Endothelial cell of umbilical vein (primary cell): Measurements from ENCODE around the gene OCIAD2. TPM values are rescaled to one million over a fixed set of nuclear protein-coding genes. Genes with fewer than 3 reads are reported as not detected.

Source experiments
- BruUV-seq: library from RNA; stranded (reverse); fragments of 400-500 nt; replicated peaks from 2 replicates; lab custom pipeline; 2021; lab: Mats Ljungman, UMichigan
- CTCF ChIA-PET: fragments of 300-600, 350-600 bp; sonication (Branson Sonifier 250); formaldehyde crosslinking; loops from one replicate; lab custom pipeline; 2021; ENCODE audit warnings: antibody characterized with exemption, inconsistent platforms; lab: Charles Lee
- POLR2A ChIA-PET: fragments of 300-600, 350-600 bp; sonication (Branson Sonifier 250); formaldehyde crosslinking; loops from one replicate; lab custom pipeline; 2021; ENCODE audit warnings: antibody characterized with exemption, inconsistent platforms; lab: Charles Lee
- DNase-seq: peaks from one replicate; pipeline ENCODE4 v3.0.0-alpha.2; 2011; ENCODE audit warnings: low read depth, low spot score
- FAIRE-seq: peaks from 2 replicates; lab custom pipeline; 2011; peaks lifted over from hg19 to GRCh38; lab: Jason Lieb, UNC
- H2AFZ ChIP-seq: 2 replicates; pipeline ENCODE4 v1.6.0; 2012; ENCODE audit warnings: low read depth, low read length, control low read depth, inconsistent platforms
- H3K27ac ChIP-seq: 2 replicates; pipeline ENCODE4 v1.5.1; 2011; ENCODE audit warnings: low read depth, mild to moderate bottlenecking, control low read depth, low read length, moderate library complexity; ENCODE audit not compliant: insufficient read depth
- H3K27me3 ChIP-seq, 2 experiments: 2 replicates each; pipeline versions ENCODE4 v1.6.0 to v1.6.1; 2011; ENCODE audit warnings: low read length in 2 of 2, mixed read lengths in 1 of 2; ENCODE audit not compliant: control insufficient read depth in 2 of 2, insufficient read depth in 2 of 2
- H3K36me3 ChIP-seq, 2 experiments: 2 replicates in 1 of 2; 3 replicates in 1 of 2; pipeline ENCODE4 v1.5.1; 2011; ENCODE audit warnings: low read length in 2 of 2, mild to moderate bottlenecking in 1 of 2, moderate library complexity in 1 of 2; ENCODE audit not compliant: control insufficient read depth in 2 of 2, insufficient read depth in 2 of 2; ENCODE audit errors: extremely low read depth in 1 of 2
- H3K4me1 ChIP-seq: 3 replicates; pipeline ENCODE4 v1.5.1; 2011; ENCODE audit warnings: mild to moderate bottlenecking, low read length; ENCODE audit not compliant: control insufficient read depth, insufficient read depth; ENCODE audit errors: extremely low read depth
- H3K4me2 ChIP-seq: 2 replicates; pipeline ENCODE4 v1.6.1; 2011; ENCODE audit warnings: low read length, control low read depth, mixed read lengths; ENCODE audit not compliant: insufficient read depth
- H3K4me3 ChIP-seq, 3 experiments: fragments of 200-600 bp in 1 of 3; sonication (generic), shearing (Covaris generic) in 1 of 3; replicated peaks in 1 of 3; 2 replicates each; pipeline ENCODE4 v1.5.1; 2011 to 2016; ENCODE audit warnings: control low read depth in 3 of 3, low read length in 3 of 3, mild to moderate bottlenecking in 2 of 3, inconsistent platforms in 1 of 3, low read depth in 1 of 3, moderate library complexity in 1 of 3; ENCODE audit not compliant: insufficient read depth in 1 of 3
- H3K79me2 ChIP-seq: 2 replicates; pipeline ENCODE4 v1.6.0; 2012; ENCODE audit warnings: low read length, inconsistent platforms; ENCODE audit not compliant: control insufficient read depth, insufficient read depth
- H3K9ac ChIP-seq: replicated peaks from 2 replicates; pipeline ENCODE3; 2011; ENCODE audit warnings: low read length, control low read depth; ENCODE audit not compliant: insufficient read depth; ENCODE audit errors: extremely low read depth
- H3K9me1 ChIP-seq: replicated peaks from 3 replicates; pipeline ENCODE4 v1.6.0; 2011; ENCODE audit warnings: mild to moderate bottlenecking, low read length; ENCODE audit not compliant: control insufficient read depth, insufficient read depth; ENCODE audit errors: extremely low read depth
- H3K9me3 ChIP-seq: replicated peaks from 2 replicates; pipeline ENCODE4 v1.5.1; 2012; ENCODE audit warnings: low read length, inconsistent platforms; ENCODE audit not compliant: control insufficient read depth, insufficient read depth
- H4K20me1 ChIP-seq: replicated peaks from 2 replicates; pipeline ENCODE3; 2011; ENCODE audit warnings: mild to moderate bottlenecking, low read length; ENCODE audit not compliant: control insufficient read depth, insufficient read depth; ENCODE audit errors: extremely low read depth
- CTCF ChIP-seq, 2 donors: IDR thresholded peaks; 1 replicate in 1 of 2; 2 replicates in 1 of 2; pipeline ENCODE4 v1.5.1; 2011; ENCODE audit warnings: low read length in 2 of 2, mild to moderate bottlenecking in 2 of 2, moderate library complexity in 2 of 2, control low read depth in 1 of 2, inconsistent platforms in 1 of 2, low read depth in 1 of 2; ENCODE audit not compliant: insufficient read depth in 1 of 2; ENCODE audit errors: extremely low read depth in 1 of 2
- EZH2 ChIP-seq: IDR thresholded peaks from 2 replicates; pipeline ENCODE4 v1.6.1; 2012; ENCODE audit warnings: borderline replicate concordance, low read depth, mild to moderate bottlenecking, moderate library complexity, low read length, inconsistent platforms; ENCODE audit not compliant: severe bottlenecking
- FOS ChIP-seq: IDR thresholded peaks from 2 replicates; pipeline ENCODE4 v1.6.1; 2011; ENCODE audit warnings: mild to moderate bottlenecking, low read length, moderate library complexity, borderline replicate concordance; ENCODE audit not compliant: insufficient read depth
- JUN ChIP-seq: IDR thresholded peaks from 2 replicates; pipeline ENCODE4 v1.6.1; 2011; ENCODE audit warnings: borderline replicate concordance, low read depth; ENCODE audit not compliant: insufficient read length, insufficient read depth
- MAX ChIP-seq: IDR thresholded peaks from 2 replicates; pipeline ENCODE4 v1.6.1; 2011; ENCODE audit not compliant: insufficient read depth, insufficient read length
- POLR2A ChIP-seq: IDR thresholded peaks from 2 replicates; pipeline ENCODE4 v1.6.1; 2012; ENCODE audit warnings: low read depth, mild to moderate bottlenecking, control low read depth, low read length
- POLR2AphosphoS5 ChIP-seq: IDR thresholded peaks from 2 replicates; pipeline ENCODE4 v1.6.1; 2012; ENCODE audit warnings: low read depth, mild to moderate bottlenecking, control low read depth, low read length, moderate library complexity; ENCODE audit not compliant: insufficient read depth
- dilution Hi-C: fragments of 300-500 bp; cut with MboI; formaldehyde crosslinking; loops from one replicate; pipeline ENCODE4 v1.15.0; 2019; ENCODE audit warnings: low sequenced_read_pairs; ENCODE audit not compliant: extremely low pct_ligation_motif_present
- intact Hi-C: fragments of 100-400 bp; cut with micrococcal nuclease; formaldehyde crosslinking; loops from one replicate; pipeline ENCODE4 v1.10.0; 2022
- polyA plus RNA-seq, 4 experiments: library from polyadenylated mRNA; depleted of rRNA in 3 of 4; stranded (reverse) in 3 of 4; unstranded in 1 of 4; fragments of >200 nt; gene quantifications; 2 replicates each; pipeline versions ENCODE4 v1.2.1 to v1.2.3, GENCODE V29; 2011 to 2012; ENCODE audit warnings: missing spikeins in 1 of 4
- total RNA-seq: library from RNA; stranded (reverse); gene quantifications from 2 replicates; pipeline ENCODE4 v1.2.3, GENCODE V29; 2021

The OCIAD2 gene
- total and polyA plus RNA-seq, 2 donors (not counting 3 experiments of a cell fraction or from before 2014, with no cell fraction given): 99.0 to 119 TPM

GRCh38 chr4:48844843-48845242, 61.7 kb downstream of the OCIAD2 start:
- Histone ChIP-seq H3K4me2 (no peak overlapping the region), H3K4me1 (no peaks in the 10 kb centered on the region), H2AFZ (no peak overlapping the region), H3K36me3 (peaks cover 4 to 10% of the 10 kb centered on the region in 2 experiments), H3K27ac (no peak overlapping the region), H3K27me3 (no peaks in the 10 kb centered on the region), H4K20me1 (no peaks in the 10 kb centered on the region), H3K9me3 (no peaks in the 10 kb centered on the region), H3K79me2 (peaks cover 16% of the 10 kb centered on the region), H3K9ac (no peak overlapping the region), H3K9me1 (no peaks in the 10 kb centered on the region), H3K4me3 (no peak overlapping the region)
- no TSS peak for BruUV-seq
- TF ChIP-seq JUN (no peak), POLR2AphosphoS5 (no peak), MAX (no peak), EZH2 (no peak), CTCF (IDR thresholded peaks at IDR 0.05; ENCODE audit: extremely low read depth in 1 of 2, insufficient read depth in 1 of 2, low read depth in 1 of 2, low read length in 2 of 2) (no peak), POLR2A (no peak), FOS (no peak)
- no peak for FAIRE-seq
- ChIA-PET POLR2A (no interaction called here), CTCF (no interaction called here)
- dilution Hi-C loops (loop anchor here (25.0 kb wide), 1 partner anchor 117 kb away; no protein-coding TSS in a partner anchor), intact Hi-C loops (no loop called here)
- DNase-seq: no peak
